Middle frontal gyrus (tissue), 1 donor: ENCODE results near the gene FBXO10.
"Not testable (repeated sequence)": the region's sequence is repeated elsewhere in the genome, so short reads cannot be mapped to it uniquely, and the experiment has no call there.

Experiments used
- DNase-seq: peaks from one replicate; pipeline ENCODE4 v3.0.0-alpha.2; 2015; ENCODE audit warnings: low spot score; ENCODE audit errors: extremely low spot score

The FBXO10 gene

DNA sequence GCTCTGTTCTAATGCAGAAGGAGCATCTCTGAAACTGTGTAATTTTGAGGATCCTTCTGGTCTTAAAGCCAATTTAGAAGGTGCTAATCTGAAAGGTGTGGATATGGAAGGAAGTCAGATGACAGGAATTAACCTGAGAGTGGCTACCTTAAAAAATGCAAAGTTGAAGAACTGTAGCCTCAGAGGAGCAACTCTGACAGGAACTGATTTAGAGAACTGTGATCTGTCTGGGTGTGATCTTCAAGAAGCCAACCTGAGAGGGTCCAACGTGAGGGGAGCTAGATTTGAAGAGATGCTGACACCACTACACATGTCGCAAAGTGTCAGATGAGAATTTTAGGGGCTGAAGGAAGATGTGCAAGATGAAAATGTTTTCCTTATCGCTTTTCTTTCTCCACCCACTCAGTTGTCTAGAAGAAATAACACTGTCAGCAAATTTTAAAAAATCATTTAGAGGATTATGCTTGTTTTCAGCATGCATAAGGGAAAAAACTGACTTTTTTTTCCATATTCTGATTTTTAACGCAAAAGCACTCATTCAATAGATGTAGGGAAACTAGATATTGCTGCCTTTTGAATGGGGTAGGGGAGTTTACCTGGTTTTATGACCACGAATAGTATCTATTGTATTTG is 98.1 kb downstream of the FBXO10 start:
- not testable (repeated sequence) for DNase-seq

DNA sequence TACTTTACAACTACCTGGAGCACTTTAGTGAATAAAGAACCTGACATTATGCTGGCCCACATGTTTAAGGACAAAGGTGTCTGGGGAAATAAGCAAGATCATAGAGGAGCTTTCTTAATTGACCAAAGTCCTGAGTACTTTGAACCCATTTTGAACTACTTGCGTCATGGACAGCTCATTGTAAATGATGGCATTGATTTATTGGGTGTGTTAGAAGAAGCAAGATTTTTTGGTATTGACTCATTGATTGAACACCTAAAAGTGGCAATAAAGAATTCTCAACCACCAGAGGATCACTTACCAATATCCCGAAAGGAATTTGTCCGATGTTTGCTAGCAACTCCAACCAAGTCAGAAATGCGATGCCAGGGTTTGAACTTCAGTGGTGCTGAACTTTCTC is 98.7 kb downstream of the FBXO10 start:
- DNase-seq = not testable (repeated sequence)

GRCh38 chr9:37476930-37477329 is 99.2 kb downstream of the FBXO10 start:
- no peak for DNase-seq

GRCh38 chr9:37474438-37474837 is 101.7 kb downstream of the FBXO10 start:
- DNase-seq = no peak

DNA sequence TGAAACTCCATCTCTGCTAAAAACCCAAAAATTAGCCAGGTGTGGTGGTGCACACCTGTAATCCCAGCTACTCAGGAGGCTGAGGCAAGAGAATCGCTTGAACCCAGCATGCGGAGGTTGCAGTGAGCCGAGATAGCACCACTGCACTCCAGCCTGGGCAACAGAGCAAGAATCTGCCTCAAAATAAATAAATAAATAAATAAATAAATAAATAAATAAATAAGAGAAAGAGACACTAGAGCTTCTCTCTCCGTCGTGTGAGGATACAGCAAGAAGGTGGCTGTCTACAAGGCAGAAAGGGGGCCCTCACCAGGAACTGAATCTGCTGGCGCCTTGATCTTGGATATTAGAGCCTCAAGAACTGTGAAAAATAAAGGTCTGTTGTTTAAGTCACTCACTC is 102.2 kb downstream of the FBXO10 start:
- not testable (repeated sequence) for DNase-seq

- peak; percentile 33 for DNase-seq
These were observed 104.1 kb downstream of the FBXO10 start for GRCh38 chr9:37471942-37472684.

- DNase-seq = no peak
These were observed 107.6 kb downstream of the FBXO10 start for GRCh38 chr9:37468620-37469019.

DNA sequence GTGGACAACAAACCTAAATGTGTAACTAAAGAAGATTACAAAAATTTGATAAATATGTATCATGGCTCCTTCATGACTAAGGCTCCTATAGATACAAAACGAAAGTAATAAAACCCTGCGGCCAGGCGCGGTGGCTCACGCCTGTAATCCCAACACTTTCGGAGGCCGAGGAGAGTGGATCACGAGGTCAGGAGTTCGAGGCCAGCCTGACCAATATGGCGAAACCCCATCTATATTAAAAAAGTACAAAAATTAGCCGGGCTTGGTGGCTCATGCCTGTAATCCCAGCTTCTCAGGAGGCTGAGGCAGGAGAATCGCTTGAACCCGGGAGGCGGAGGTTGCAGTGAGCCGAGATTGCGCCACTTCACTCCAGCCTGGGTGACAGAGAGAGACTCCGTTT is 108.7 kb downstream of the FBXO10 start:
- DNase-seq = not testable (repeated sequence)

DNA sequence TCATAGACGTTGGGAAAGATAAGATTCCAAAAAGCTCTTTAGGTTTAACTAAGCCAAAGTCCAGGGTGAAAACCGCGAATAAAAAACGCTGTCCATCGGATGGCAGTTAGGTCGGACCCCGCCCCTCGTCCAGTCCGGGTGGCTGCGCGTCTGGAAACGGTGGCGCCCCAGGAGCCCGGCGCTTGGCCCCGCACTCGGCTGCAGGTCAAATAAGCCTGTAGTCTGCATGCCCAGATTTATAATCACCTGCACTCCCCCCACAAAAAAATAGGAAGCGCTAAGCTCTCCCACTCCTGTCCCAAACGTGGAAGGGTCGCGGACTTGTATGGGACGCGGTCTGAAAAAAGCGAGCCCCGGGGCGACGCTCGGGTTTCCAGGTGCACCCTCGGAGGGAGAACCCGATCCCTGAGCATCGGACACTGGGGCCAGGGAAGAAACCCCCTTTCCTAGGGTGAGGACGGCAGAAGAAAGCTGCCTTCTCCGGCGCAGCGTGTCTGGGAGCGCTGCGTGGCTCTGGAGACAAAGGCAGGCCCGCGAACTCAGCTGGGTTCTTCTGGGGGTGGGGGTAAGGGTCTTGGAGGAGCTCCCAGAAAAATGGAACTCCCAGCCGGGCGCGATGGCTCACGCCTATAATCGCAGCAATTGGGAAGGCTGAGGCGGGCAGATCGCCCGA is 110.0 kb downstream of the FBXO10 start:
- DNase-seq = no peak

DNA sequence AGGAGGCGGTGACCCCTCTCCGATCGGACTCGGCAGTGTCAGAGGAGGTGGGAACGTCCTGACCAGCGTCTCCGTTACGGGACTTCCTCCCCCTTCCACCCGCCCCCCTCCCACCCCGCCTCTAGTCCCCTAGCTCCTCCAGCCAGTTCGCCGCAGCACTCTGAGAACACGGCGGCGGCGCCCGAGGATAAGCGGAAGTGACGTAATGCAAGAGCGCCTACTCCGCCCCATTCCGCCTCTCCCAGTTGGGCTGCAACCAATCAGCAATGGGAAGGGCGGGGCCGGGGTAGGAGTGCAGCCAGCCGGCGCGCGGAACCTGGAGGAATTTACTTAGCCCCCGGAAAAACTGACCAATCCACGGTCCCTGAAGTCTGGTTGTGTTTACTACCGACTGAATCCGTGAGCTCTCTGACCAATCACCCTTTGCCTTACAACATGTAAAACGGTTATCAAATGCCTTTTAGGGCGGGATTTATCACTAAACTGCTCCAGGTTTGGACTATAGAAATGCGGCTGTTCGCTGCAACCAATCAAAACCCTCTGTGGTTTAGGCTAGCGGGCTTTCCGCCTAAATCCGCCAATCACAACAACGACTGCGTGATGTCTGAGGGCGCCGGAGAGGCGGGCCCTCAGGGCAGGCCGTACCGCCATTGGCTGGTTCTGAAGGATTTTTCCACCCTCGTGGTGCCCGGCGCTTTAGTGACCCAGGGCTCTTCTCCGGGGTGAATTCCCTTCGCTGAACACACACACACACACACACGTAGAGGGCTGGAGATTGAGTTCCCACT is 110.7 kb downstream of the FBXO10 start, which contains the start of gene ZBTB5:
Gene ZBTB5 (minus strand): TSS at position 202 of the 788 bp plus-strand sequence. CDS start 22,899 bp downstream, outside the sequence.
- DNase-seq = peak; percentile 98

DNA sequence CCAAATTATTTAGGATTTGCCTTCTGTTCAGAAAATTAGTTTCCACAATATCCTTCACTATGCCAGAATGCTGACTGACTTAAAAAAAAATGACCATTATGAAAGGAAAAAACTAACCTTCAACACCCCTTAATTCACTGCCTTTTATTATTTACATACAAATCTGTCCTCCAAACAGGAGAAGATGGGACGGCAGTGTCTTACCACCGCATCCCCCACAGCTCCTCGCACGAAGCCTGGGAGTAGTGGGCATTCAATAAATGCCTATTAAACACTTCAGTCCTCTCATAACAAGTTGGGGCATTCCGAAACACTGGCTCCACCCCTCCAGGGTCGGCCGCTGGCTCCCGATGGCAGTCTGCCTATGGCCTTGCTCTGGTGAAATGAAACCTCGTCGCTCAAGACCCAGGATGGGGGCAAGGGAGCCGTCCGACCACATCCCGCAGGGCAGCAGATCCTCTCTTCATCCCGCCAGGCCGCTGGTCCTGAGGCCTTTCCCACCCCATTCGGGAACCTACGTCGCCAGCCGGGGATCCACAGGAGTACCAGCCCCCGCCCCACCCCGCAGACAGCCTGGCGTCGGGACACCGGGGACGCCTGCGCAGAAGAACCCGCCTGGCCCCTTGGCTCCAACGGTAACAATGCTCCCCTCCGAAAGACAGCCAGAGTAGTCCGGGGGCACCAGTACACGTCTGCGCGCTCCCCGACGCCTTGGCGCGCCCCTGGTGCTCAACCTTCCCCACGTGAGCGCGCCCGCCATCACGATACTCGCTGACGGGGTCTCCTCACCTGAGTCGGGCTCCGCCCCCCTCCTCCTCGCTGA is 111.5 kb downstream of the FBXO10 start:
- no peak for DNase-seq

DNA sequence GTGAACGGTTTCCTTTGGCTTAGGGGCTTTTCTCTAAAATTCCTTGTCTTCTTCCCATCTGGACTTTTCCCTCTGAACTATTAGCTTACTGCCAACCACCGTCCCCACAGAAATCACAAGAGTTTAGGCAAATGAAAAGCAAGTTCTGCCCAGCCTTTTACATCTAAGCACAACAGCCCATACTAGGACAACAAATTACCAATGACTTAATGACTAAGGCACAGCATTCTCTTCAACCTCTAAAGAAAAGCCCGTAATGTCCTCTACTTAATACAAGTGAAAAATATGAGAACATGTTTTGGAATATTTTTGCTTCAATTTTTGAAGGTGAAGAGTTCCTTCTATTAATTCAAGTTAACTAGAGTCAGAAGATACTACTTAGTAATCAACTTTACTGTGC is 112.2 kb downstream of the FBXO10 start:
- DNase-seq = no peak
